ENCODE results near the gene FFAR2.

DNA sequence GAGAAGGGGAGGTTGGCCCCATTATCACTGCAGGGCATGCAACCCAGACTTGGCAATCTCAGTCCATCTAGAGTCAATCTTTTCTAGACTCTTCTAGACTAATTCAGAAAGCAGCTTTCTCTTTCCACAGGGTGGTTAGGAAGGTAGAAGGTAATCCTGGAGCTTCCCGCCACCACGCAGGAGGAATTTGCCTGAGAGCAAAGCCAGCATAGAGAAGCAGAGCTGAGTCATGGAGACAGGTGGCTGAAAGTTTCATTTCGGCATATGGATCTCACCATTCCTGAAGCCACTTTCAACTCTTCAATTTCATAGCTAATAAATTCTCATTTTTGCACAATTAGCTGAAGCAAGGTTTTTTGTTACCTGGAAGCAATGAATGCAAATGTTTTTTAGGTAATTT, 29.0 kb upstream of the FFAR2 start:
- no peak for TF ChIP-seq RAD21 (conservative IDR thresholded peaks at IDR 0.05 in 1 of 2, IDR thresholded peaks at IDR 0.05 in 1 of 2)
- TF ChIP-seq ZSCAN20 (CRISPR knock-in tag; IDR thresholded peaks at IDR 0.05) = no peak
- TF ChIP-seq, protein P1, sequence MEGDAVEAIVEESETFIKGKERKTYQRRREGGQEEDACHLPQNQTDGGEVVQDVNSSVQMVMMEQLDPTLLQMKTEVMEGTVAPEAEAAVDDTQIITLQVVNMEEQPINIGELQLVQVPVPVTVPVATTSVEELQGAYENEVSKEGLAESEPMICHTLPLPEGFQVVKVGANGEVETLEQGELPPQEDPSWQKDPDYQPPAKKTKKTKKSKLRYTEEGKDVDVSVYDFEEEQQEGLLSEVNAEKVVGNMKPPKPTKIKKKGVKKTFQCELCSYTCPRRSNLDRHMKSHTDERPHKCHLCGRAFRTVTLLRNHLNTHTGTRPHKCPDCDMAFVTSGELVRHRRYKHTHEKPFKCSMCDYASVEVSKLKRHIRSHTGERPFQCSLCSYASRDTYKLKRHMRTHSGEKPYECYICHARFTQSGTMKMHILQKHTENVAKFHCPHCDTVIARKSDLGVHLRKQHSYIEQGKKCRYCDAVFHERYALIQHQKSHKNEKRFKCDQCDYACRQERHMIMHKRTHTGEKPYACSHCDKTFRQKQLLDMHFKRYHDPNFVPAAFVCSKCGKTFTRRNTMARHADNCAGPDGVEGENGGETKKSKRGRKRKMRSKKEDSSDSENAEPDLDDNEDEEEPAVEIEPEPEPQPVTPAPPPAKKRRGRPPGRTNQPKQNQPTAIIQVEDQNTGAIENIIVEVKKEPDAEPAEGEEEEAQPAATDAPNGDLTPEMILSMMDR (IDR thresholded peaks at IDR 0.05) = no peak
- TF ChIP-seq POLR2A (IDR thresholded peaks at IDR 0.05; ENCODE audit: low read length) = no peak
- TF ChIP-seq, protein P2, sequence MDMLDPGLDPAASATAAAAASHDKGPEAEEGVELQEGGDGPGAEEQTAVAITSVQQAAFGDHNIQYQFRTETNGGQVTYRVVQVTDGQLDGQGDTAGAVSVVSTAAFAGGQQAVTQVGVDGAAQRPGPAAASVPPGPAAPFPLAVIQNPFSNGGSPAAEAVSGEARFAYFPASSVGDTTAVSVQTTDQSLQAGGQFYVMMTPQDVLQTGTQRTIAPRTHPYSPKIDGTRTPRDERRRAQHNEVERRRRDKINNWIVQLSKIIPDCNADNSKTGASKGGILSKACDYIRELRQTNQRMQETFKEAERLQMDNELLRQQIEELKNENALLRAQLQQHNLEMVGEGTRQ (IDR thresholded peaks at IDR 0.05) = no peak

All from A549 (cell line).